GM06990 (cell line): ENCODE measurements around the gene AP4S1.
"Not testable (repeated sequence)": the region's sequence is repeated elsewhere in the genome, so short reads cannot be mapped to it uniquely, and the experiment has no call there.

Source experiments
- DNase-seq: peaks from one replicate; pipeline ENCODE4 v3.0.0-alpha.2; 2011; ENCODE audit not compliant: insufficient read length; ENCODE audit errors: extremely low read depth
- H3K27me3 ChIP-seq: replicated peaks from 2 replicates; pipeline ENCODE4 v1.6.0; 2011; ENCODE audit warnings: low read length; ENCODE audit not compliant: control insufficient read depth, insufficient read depth
- H3K36me3 ChIP-seq: 2 replicates; pipeline ENCODE4 v1.5.1; 2011; ENCODE audit warnings: low read length; ENCODE audit not compliant: control insufficient read depth, insufficient read depth
- H3K4me3 ChIP-seq: replicated peaks from 2 replicates; pipeline ENCODE4 v1.5.1; 2011; ENCODE audit warnings: low read depth, mild to moderate bottlenecking, control low read depth, low read length
- CTCF ChIP-seq: IDR thresholded peaks from 2 replicates; pipeline ENCODE4 v1.5.1; 2011; ENCODE audit warnings: low read length, control low read depth, mild to moderate bottlenecking, inconsistent platforms; ENCODE audit not compliant: insufficient read depth, poor library complexity, severe bottlenecking

AP4S1 gene

DNA sequence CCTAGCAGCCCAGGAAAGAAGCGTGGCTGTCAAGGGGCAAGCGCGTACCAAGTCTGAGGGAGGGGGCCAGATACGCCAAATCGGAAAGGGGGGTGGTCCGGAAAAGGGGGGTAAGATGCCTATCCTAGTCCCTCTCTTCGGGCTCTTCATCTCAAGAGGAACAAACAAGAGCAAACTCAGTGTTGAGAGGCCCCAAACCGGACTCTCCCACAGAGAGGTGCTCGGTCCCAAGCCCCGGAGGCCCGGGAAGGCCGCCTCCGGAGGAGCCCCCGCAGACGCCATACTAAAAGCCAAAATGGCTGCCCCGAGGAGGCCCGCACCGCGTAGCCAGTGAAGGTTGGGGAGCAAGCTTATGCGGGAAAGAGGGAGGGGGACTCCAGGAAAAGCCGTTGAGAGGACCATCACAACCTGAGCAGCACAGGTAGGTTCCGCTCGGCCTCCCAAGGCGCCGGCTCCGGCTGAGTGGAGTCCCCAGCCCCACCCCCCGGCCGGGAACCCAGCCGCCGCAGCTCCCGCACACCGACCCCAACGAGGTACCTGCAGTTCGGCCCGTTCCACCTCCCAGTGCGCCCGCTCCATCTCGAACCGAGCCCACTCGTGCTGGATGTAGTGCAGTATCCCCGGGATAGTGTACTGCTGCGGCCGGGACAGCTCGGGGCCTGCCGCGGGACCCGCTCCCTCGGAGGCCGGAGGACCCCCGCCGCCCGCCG, at the start of gene AP4S1:
Gene AP4S1, plus strand, starts transcription at position 283 of the 710 bp plus-strand sequence. CDS start 40,548 bp downstream, outside the sequence.
- DNase-seq, result peak; percentile 63
- H3K36me3 ChIP-seq, result no peaks in the 10 kb centered on the region; the same call in 1 of the 2 replicates
- H3K4me3 ChIP-seq, result peak within 1 kb of the TSS; percentile 99
- no peak for TF ChIP-seq CTCF
- H3K27me3 ChIP-seq, result no peaks in the 10 kb centered on the region

- no peak for TF ChIP-seq CTCF
Measured at GRCh38 chr14:30977752-30978151, 47.7 kb upstream of the AP4S1 start.

GRCh38 chr14:30980106-30980704, 45.2 kb upstream of the AP4S1 start:
- TF ChIP-seq CTCF, result peak; percentile 56
- H3K27me3 ChIP-seq, H3K4me3 ChIP-seq, H3K36me3 ChIP-seq: not testable (repeated sequence)
- peak; percentile 39 for DNase-seq

More at GRCh38 chr14:30977752-30978151, 47.7 kb upstream of the AP4S1 start:
- Histone ChIP-seq H3K4me3 (no peak overlapping the region), H3K27me3 (no peaks in the 10 kb centered on the region), H3K36me3 (no peaks in the 10 kb centered on the region)
- no peak for DNase-seq

DNA sequence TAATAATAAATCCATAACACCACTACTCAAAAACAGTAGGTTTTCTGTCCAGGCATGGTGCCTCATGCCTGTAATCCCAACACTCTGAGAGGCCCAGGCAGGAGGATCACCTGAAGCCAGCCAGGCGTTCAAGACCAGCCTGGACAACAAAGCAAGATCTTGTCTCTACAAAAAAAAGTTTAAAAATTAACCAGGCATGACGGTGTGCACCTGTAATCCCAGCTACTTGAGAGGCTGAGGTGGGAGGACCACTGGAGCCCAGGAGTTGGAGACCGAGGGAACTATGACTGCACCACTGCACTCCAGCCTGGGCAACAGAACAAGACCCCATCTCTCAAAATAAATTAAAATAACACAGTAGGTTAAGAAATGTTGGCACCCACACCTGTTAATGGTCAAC, 44.5 kb upstream of the AP4S1 start:
- H3K27me3 ChIP-seq, result no peaks in the 10 kb centered on the region
- DNase-seq, result no peak
- H3K36me3 ChIP-seq, result no peaks in the 10 kb centered on the region
- no peak for TF ChIP-seq CTCF
- H3K4me3 ChIP-seq, result no peak overlapping the region

- TF ChIP-seq CTCF, result no peak
- DNase-seq, result no peak
- Histone ChIP-seq H3K36me3 (no peaks in the 10 kb centered on the region), H3K4me3 (no peak overlapping the region), H3K27me3 (no peaks in the 10 kb centered on the region)
Measured at GRCh38 chr14:30982533-30982932, 42.9 kb upstream of the AP4S1 start.
